Ovary (tissue), 9 donors: ENCODE results near the gene ASB1. TPM values are rescaled to one million over a fixed set of nuclear protein-coding genes. Genes with fewer than 3 reads are reported as not detected.

Source experiments
- DNase-seq, 5 donors: peaks; one replicate each; pipeline ENCODE4 v3.0.0-alpha.2; 2019 to 2020
- H3K27ac ChIP-seq, 2 donors: fragments of 200-600 bp; one replicate each; pipeline versions ENCODE4 v1.5.1 to v1.8.0; 2019 to 2022
- H3K27me3 ChIP-seq: fragments of 200-600 bp; one replicate; pipeline ENCODE4 v1.8.0; 2022
- H3K36me3 ChIP-seq: fragments of 200-600 bp; sonication (generic); one replicate; pipeline ENCODE4 v1.5.1; 2019
- H3K4me1 ChIP-seq: one replicate; pipeline ENCODE4 v1.8.1; 2013; ENCODE audit warnings: mild to moderate bottlenecking, moderate library complexity; ENCODE audit not compliant: insufficient read depth
- H3K4me3 ChIP-seq: fragments of 200-600 bp; sonication (generic); one replicate; pipeline ENCODE4 v1.5.1; 2017
- H3K9me3 ChIP-seq, 2 donors: fragments of 200-600 bp in 1 of 2; sonication (generic) in 1 of 2; one replicate each; pipeline versions ENCODE4 v1.5.1 to v1.8.1; 2013 to 2019; ENCODE audit warnings: mild to moderate bottlenecking in 1 of 2, moderate library complexity in 1 of 2
- CTCF ChIP-seq, 3 donors: fragments of 450-650 bp in 2 of 3; fragments of 200-600 bp in 1 of 3; IDR thresholded peaks; one replicate each; pipeline versions ENCODE4 v1.5.1 to v1.8.0; 2016 to 2022; ENCODE audit warnings: antibody characterized with exemption in 3 of 3, mild to moderate bottlenecking in 1 of 3
- EP300 ChIP-seq: sonication (generic); formaldehyde crosslinking; IDR thresholded peaks from one replicate; pipeline ENCODE4 v1.6.1; 2017; ENCODE audit warnings: antibody characterized with exemption
- POLR2A ChIP-seq: fragments of 450-650 bp; IDR thresholded peaks from one replicate; pipeline ENCODE4 v1.6.1; 2017; ENCODE audit warnings: antibody characterized with exemption, mild to moderate bottlenecking, moderate library complexity
- WGBS, 3 donors: extraction: QIAGEN DNeasy Blood & Tissue Kit in 1 of 3; methylation state at CpG; one replicate each; pipeline versions ENCODE4 v1.1.5 to v1.1.7; 2013 to 2017; 5-methylcytosine and 5-hydroxymethylcytosine counted together
- intact Hi-C, 4 donors: fragments of 100-400 bp; cut with DNase I; formaldehyde crosslinking; loops; one replicate each; pipeline versions ENCODE4 v1.11.0 to v1.15.1; 2022 to 2023
- polyA plus RNA-seq, 2 donors: library from polyadenylated mRNA; stranded (reverse); fragments of 200-250 nt in 1 of 2; fragments of 350-450 nt in 1 of 2; fragmentation: Illumina TruSeq in 1 of 2; extraction: RNeasy Lipid Tissue Mini Kit (QIAGEN cat#74804) in 1 of 2; gene quantifications; one replicate each; pipeline ENCODE4 v1.2.3, GENCODE V29; 2013 to 2014
- total RNA-seq, 7 donors: library from RNA; depleted of rRNA in 2 of 7; stranded (reverse); fragments of >200 nt in 2 of 7; fragmentation: NEBNext Ultra II Directional in 3 of 7; extraction: Animal tissue kit (Norgen Biotek cat#: 25700) in 3 of 7; gene quantifications; one replicate each; pipeline versions ENCODE4 v1.1.0 to v1.2.4, GENCODE V29; 2016 to 2023
- donor health status: DM: no; HTN: no; CAD: no; lungs with moderate emphysema.
- donor health status: DM: no; HTN: no; CAD: no.
- donor health status: Bipolar disorder and iron deficiency.
- donor health status: DM: yes; HTN: yes; CAD: no.
- donor health status: DM: no; HTN: no; CAD: no.
- donor health status: DM: yes; HTN: yes; CAD: no.

Gene ASB1
- total and polyA plus RNA-seq, 9 donors: 9.3 to 34.0 (median 29.6) TPM

- no peaks in the 10 kb centered on the region for H3K4me1 ChIP-seq
- intact Hi-C loops: no loop called here
- no peak for DNase-seq
- no peaks in the 10 kb centered on the region for H3K9me3 ChIP-seq
- H3K27me3 ChIP-seq: no peaks in the 10 kb centered on the region
- TF ChIP-seq CTCF (IDR thresholded peaks at IDR 0.05): no peak
- TF ChIP-seq POLR2A: no peak
- no peak for TF ChIP-seq EP300
- no peaks in the 10 kb centered on the region for H3K36me3 ChIP-seq
- no peak overlapping the region for H3K27ac ChIP-seq
- H3K4me3 ChIP-seq: no peak overlapping the region
- 75 to 87% (median 85%) methylated on average over 10 of the region's 10 CpGs for WGBS, 3 donors
These were observed 39.6 kb downstream of the ASB1 start for GRCh38 chr2:238466243-238466756.

DNA sequence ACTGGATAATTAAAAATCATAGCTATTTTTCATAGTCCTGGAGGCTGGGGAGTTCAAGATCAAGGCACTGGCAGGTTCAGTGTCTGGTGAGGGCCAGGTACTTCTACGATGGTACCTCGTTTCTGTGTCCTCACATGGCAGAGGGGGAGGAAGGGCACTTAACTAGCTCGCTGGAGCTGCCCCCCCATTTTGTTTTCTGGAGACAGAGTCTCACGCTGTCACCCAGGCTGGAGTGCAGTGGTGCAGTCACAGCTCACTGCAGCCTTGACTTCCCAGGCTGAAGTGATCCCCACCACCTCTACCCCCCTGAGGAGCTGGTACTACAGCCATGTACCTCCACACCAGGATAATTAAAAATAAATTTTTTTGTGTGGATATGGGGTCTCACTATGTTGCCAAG, 40.3 kb downstream of the ASB1 start:
- no peak for DNase-seq
- no peaks in the 10 kb centered on the region for H3K9me3 ChIP-seq
- no peak overlapping the region for H3K27ac ChIP-seq
- TF ChIP-seq EP300 (no peak), CTCF (IDR thresholded peaks at IDR 0.05) (no peak), POLR2A (no peak)
- no peaks in the 10 kb centered on the region for H3K36me3 ChIP-seq
- no peak overlapping the region for H3K4me3 ChIP-seq
- intact Hi-C loops: no loop called here
- H3K4me1 ChIP-seq: no peaks in the 10 kb centered on the region
- 83 to 95% (median 94%) methylated on average over 4 of the region's 4 CpGs for WGBS, 3 donors
- H3K27me3 ChIP-seq: no peaks in the 10 kb centered on the region

GRCh38 chr2:238467792-238468191, 41.1 kb downstream of the ASB1 start:
- intact Hi-C loops: no loop called here
- no peak overlapping the region for H3K27ac ChIP-seq
- no peaks in the 10 kb centered on the region for H3K36me3 ChIP-seq
- H3K9me3 ChIP-seq: no peaks in the 10 kb centered on the region
- no peaks in the 10 kb centered on the region for H3K27me3 ChIP-seq
- DNase-seq: no peak
- 45 to 55% (median 46%) methylated on average over 1 of the region's 1 CpG for WGBS, 3 donors
- no peaks in the 10 kb centered on the region for H3K4me1 ChIP-seq
- TF ChIP-seq EP300 (no peak), POLR2A (no peak), CTCF (IDR thresholded peaks at IDR 0.05) (no peak)
- no peak overlapping the region for H3K4me3 ChIP-seq

- H3K4me3 ChIP-seq: no peak overlapping the region
- no peak overlapping the region for H3K27ac ChIP-seq
- no peak for DNase-seq
- no peak for TF ChIP-seq EP300
- H3K36me3 ChIP-seq: no peaks in the 10 kb centered on the region
- H3K4me1 ChIP-seq: no peaks in the 10 kb centered on the region
- WGBS, 3 donors: 81 to 91% (median 90%) methylated on average over 1 of the region's 1 CpG
- intact Hi-C loops: no loop called here
- H3K9me3 ChIP-seq: no peaks in the 10 kb centered on the region
- no peaks in the 10 kb centered on the region for H3K27me3 ChIP-seq
These were observed 42.4 kb downstream of the ASB1 start for GRCh38 chr2:238469155-238469554.

DNA sequence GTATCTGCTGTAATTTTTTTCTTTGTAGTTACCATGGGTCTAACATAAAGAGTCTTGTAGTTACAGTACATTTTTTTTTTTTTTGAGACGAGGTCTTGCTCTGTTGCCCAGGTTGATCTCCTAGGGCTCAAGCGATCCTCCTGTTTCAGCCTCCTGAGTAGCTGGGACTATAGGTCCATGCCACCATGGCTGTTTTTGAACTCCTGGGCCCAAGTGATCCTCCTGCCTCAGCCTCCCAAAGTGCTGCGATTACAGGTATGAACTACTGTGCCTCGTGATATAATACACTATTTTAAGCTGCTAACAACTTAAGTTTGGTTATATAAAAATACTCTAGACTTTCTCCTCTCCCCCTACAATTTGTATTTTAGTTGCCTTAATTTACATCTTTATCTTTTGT, 46.3 kb downstream of the ASB1 start:
- Histone ChIP-seq H3K9me3 (peaks cover 0 to 3% of the 10 kb centered on the region in 2 donors), H3K36me3 (no peaks in the 10 kb centered on the region), H3K27ac (no peak overlapping the region), H3K4me3 (no peak overlapping the region), H3K4me1 (no peaks in the 10 kb centered on the region), H3K27me3 (no peaks in the 10 kb centered on the region)
- intact Hi-C loops: no loop called here
- TF ChIP-seq CTCF (IDR thresholded peaks at IDR 0.05) (no peak), EP300 (no peak), POLR2A (no peak)
- 94 to 97% (median 97%) methylated on average over 4 of the region's 4 CpGs for WGBS, 3 donors
- no peak for DNase-seq
